ENCODE measurements around the gene HINT3. TPM values are rescaled to one million over a fixed set of nuclear protein-coding genes. Genes with fewer than 3 reads are reported as not detected.

HINT3 gene
- total RNA-seq, 2 donors from 2014 or later = 29.5 to 40.9 TPM

GRCh38 chr6:125922322-125922860 is 34.2 kb upstream of the HINT3 start:
- intact Hi-C loops (cut with DNase I) = no loop called here
- Histone ChIP-seq H3K27ac (no peak overlapping the region), H3K9me3 (no peaks in the 10 kb centered on the region), H3K4me1 (replicated peaks) (no peaks in the 10 kb centered on the region), H3K4me3 (no peak overlapping the region), H3K36me3 (no peaks in the 10 kb centered on the region), H3K27me3 (replicated peaks; ENCODE audit: insufficient read depth) (no peaks in the 10 kb centered on the region)
- WGBS = 77% methylated on average over 8 of the region's 8 CpGs
- TF ChIP-seq CTCF (IDR thresholded peaks at IDR 0.05) (no peak), POLR2AphosphoS5 (IDR thresholded peaks at IDR 0.05) (no peak), POLR2A (IDR thresholded peaks at IDR 0.05) (no peak)
- no peak for DNase-seq (ENCODE audit: low spot score)

- intact Hi-C loops (cut with DNase I) = no loop called here
- no peaks in the 10 kb centered on the region for H3K9me3 ChIP-seq
- 62% methylated on average over 4 of the region's 4 CpGs for WGBS
- no peak overlapping the region for H3K4me3 ChIP-seq
- no peak for DNase-seq (ENCODE audit: low spot score)
- TF ChIP-seq CTCF (IDR thresholded peaks at IDR 0.05) (no peak), POLR2AphosphoS5 (IDR thresholded peaks at IDR 0.05) (no peak), POLR2A (IDR thresholded peaks at IDR 0.05) (no peak)
- H3K27ac ChIP-seq = no peak overlapping the region
- no peaks in the 10 kb centered on the region for H3K36me3 ChIP-seq
- no peaks in the 10 kb centered on the region for H3K27me3 ChIP-seq (replicated peaks; ENCODE audit: insufficient read depth)
- H3K4me1 ChIP-seq (replicated peaks) = no peaks in the 10 kb centered on the region
Observed at GRCh38 chr6:125923366-125923877, 33.1 kb upstream of the HINT3 start.

GRCh38 chr6:125924169-125924568 is 32.4 kb upstream of the HINT3 start:
- TF ChIP-seq POLR2AphosphoS5 (IDR thresholded peaks at IDR 0.05) (no peak), POLR2A (IDR thresholded peaks at IDR 0.05) (no peak), CTCF (IDR thresholded peaks at IDR 0.05) (no peak)
- H3K4me1 ChIP-seq (replicated peaks) = no peaks in the 10 kb centered on the region
- H3K9me3 ChIP-seq = no peaks in the 10 kb centered on the region
- WGBS = 72% methylated on average over 2 of the region's 2 CpGs
- no peaks in the 10 kb centered on the region for H3K27me3 ChIP-seq (replicated peaks; ENCODE audit: insufficient read depth)
- no peak overlapping the region for H3K27ac ChIP-seq
- DNase-seq (ENCODE audit: low spot score) = no peak
- intact Hi-C loops (cut with DNase I) = no loop called here
- no peaks in the 10 kb centered on the region for H3K36me3 ChIP-seq
- H3K4me3 ChIP-seq = no peak overlapping the region

GRCh38 chr6:125924697-125925358 is 31.7 kb upstream of the HINT3 start:
- WGBS = 95% methylated on average over 2 of the region's 2 CpGs
- intact Hi-C loops (cut with DNase I) = no loop called here
- no peak for DNase-seq (ENCODE audit: low spot score)
- no peaks in the 10 kb centered on the region for H3K36me3 ChIP-seq
- no peaks in the 10 kb centered on the region for H3K27me3 ChIP-seq (replicated peaks; ENCODE audit: insufficient read depth)
- no peak overlapping the region for H3K27ac ChIP-seq
- no peaks in the 10 kb centered on the region for H3K9me3 ChIP-seq
- no peaks in the 10 kb centered on the region for H3K4me1 ChIP-seq (replicated peaks)
- H3K4me3 ChIP-seq = no peak overlapping the region
- TF ChIP-seq CTCF (IDR thresholded peaks at IDR 0.05) = no peak
- TF ChIP-seq POLR2A (IDR thresholded peaks at IDR 0.05) = no peak
- no peak for TF ChIP-seq POLR2AphosphoS5 (IDR thresholded peaks at IDR 0.05)

GRCh38 chr6:125926711-125927110 is 29.9 kb upstream of the HINT3 start:
- TF ChIP-seq POLR2A (IDR thresholded peaks at IDR 0.05) (no peak), POLR2AphosphoS5 (IDR thresholded peaks at IDR 0.05) (no peak), CTCF (IDR thresholded peaks at IDR 0.05) (no peak)
- WGBS = 97% methylated on average over 3 of the region's 3 CpGs
- H3K27ac ChIP-seq = no peak overlapping the region
- intact Hi-C loops (cut with DNase I) = no loop called here
- no peaks in the 10 kb centered on the region for H3K27me3 ChIP-seq (replicated peaks; ENCODE audit: insufficient read depth)
- H3K4me3 ChIP-seq = no peak overlapping the region
- no peaks in the 10 kb centered on the region for H3K9me3 ChIP-seq
- H3K36me3 ChIP-seq = no peaks in the 10 kb centered on the region
- DNase-seq (ENCODE audit: low spot score) = no peak
- H3K4me1 ChIP-seq (replicated peaks) = no peaks in the 10 kb centered on the region

Measured in prostate gland (tissue), 2 donors.